SK-N-SH (cell line): ENCODE measurements around the gene KIF1A. TPM values are rescaled to one million over a fixed set of nuclear protein-coding genes. Genes with fewer than 3 reads are reported as not detected.

Experiments
- CTCF ChIA-PET: fragments of 300-600, 350-600 bp; formaldehyde crosslinking; extraction: SDS; loops from one replicate; lab custom pipeline; 2021; lab: Yijun Ruan, JAX
- POLR2A ChIA-PET: fragments of 350-600 bp; sonication (Branson Sonifier 250); formaldehyde crosslinking; extraction: SDS; loops from one replicate; lab custom pipeline; 2020; ENCODE audit warnings: antibody characterized with exemption, inconsistent platforms; lab: Yijun Ruan, JAX
- DNase-seq: peaks from one replicate; pipeline ENCODE4 v3.0.0; 2012
- H2AFZ ChIP-seq: fragments of 200-600 bp; sonication (generic); 2 replicates; pipeline ENCODE4 v1.8.1; 2016; ENCODE audit warnings: antibody characterized with exemption, mild to moderate bottlenecking, low read depth
- H3F3A ChIP-seq: fragments of 200-600 bp; sonication (generic); replicated peaks from 2 replicates; pipeline ENCODE3; 2016; ENCODE audit warnings: antibody characterized with exemption, mild to moderate bottlenecking; ENCODE audit not compliant: insufficient read depth
- H3K27ac ChIP-seq, 2 experiments: fragments of 200-500 bp in 1 of 2; fragments of 200-600 bp in 1 of 2; sonication (Bioruptor generic) in 1 of 2; sonication (generic), shearing (Covaris generic) in 1 of 2; 2 replicates each; pipeline versions ENCODE4 v1.5.1 to v1.6.1; 2014 to 2016; ENCODE audit warnings: low read depth in 2 of 2, inconsistent platforms in 1 of 2, low read length in 1 of 2, mild to moderate bottlenecking in 1 of 2, mixed read lengths in 1 of 2
- H3K27me3 ChIP-seq: fragments of 200-600 bp; sonication (generic), shearing (Covaris generic); 2 replicates; pipeline ENCODE4 v1.6.1; 2016; ENCODE audit warnings: mixed run types; ENCODE audit not compliant: insufficient read depth
- H3K36me3 ChIP-seq, 2 experiments: fragments of 200-500 bp in 1 of 2; fragments of 200-600 bp in 1 of 2; sonication (Bioruptor generic) in 1 of 2; sonication (generic) in 1 of 2; replicated peaks in 1 of 2; 2 replicates each; pipeline versions ENCODE3 to v1.5.1; 2014 to 2016; ENCODE audit warnings: low read length in 1 of 2, mild to moderate bottlenecking in 1 of 2; ENCODE audit not compliant: insufficient read depth in 2 of 2, control insufficient read depth in 1 of 2
- H3K4me1 ChIP-seq, 2 experiments: fragments of 200-500 bp in 1 of 2; fragments of 200-600 bp in 1 of 2; sonication (Bioruptor generic) in 1 of 2; sonication (generic), shearing (Covaris generic) in 1 of 2; 2 replicates each; pipeline versions ENCODE4 v1.5.1 to v1.6.1; 2014 to 2016; ENCODE audit warnings: low read depth in 1 of 2, low read length in 1 of 2, mixed run types in 1 of 2; ENCODE audit not compliant: insufficient read depth in 2 of 2, control insufficient read depth in 1 of 2
- H3K4me2 ChIP-seq: fragments of 200-600 bp; sonication (generic), shearing (Covaris generic); 2 replicates; pipeline ENCODE4 v1.6.1; 2017; ENCODE audit warnings: mixed run types
- H3K4me3 ChIP-seq, 2 experiments: fragments of 200-500 bp in 1 of 2; fragments of 200-600 bp in 1 of 2; sonication (Bioruptor generic) in 1 of 2; sonication (generic), shearing (Covaris generic) in 1 of 2; 2 replicates each; pipeline versions ENCODE4 v1.5.1 to v1.8.1; 2014 to 2016; ENCODE audit warnings: low read depth in 2 of 2, inconsistent platforms in 1 of 2, low read length in 1 of 2, mild to moderate bottlenecking in 1 of 2, mixed read lengths in 1 of 2, moderate library complexity in 1 of 2
- H3K79me2 ChIP-seq: fragments of 200-600 bp; sonication (generic); 2 replicates; pipeline ENCODE4 v1.8.1; 2017; ENCODE audit warnings: mild to moderate bottlenecking; ENCODE audit not compliant: insufficient read depth
- H3K9ac ChIP-seq: fragments of 200-600 bp; sonication (generic); 2 replicates; pipeline ENCODE4 v1.6.1; 2017; ENCODE audit warnings: mixed run types
- H3K9me2 ChIP-seq: fragments of 200-600 bp; sonication (generic); 2 replicates; pipeline ENCODE4 v1.6.1; 2017; ENCODE audit warnings: mixed run types
- H3K9me3 ChIP-seq: fragments of 200-600 bp; sonication (generic); 2 replicates; pipeline ENCODE4 v1.6.1; 2017; ENCODE audit warnings: mixed run types, mild to moderate bottlenecking, moderate library complexity
- H4K20me1 ChIP-seq: fragments of 200-600 bp; sonication (generic); 2 replicates; pipeline ENCODE4 v1.6.1; 2017; ENCODE audit warnings: mild to moderate bottlenecking, mixed run types; ENCODE audit not compliant: insufficient read depth
- EZH2phosphoT487 ChIP-seq: fragments of 200-600 bp; sonication (generic); IDR thresholded peaks from 2 replicates; pipeline ENCODE4 v1.6.1; 2017; ENCODE audit warnings: low read depth, mixed run types, mild to moderate bottlenecking, antibody characterized with exemption, moderate library complexity, borderline replicate concordance
- FOSL2 ChIP-seq: IDR thresholded peaks from 2 replicates; pipeline ENCODE4 v1.4.0; 2012; ENCODE audit warnings: low read depth, mild to moderate bottlenecking, moderate library complexity, borderline replicate concordance
- FOXJ3 ChIP-seq: sonication (generic); formaldehyde crosslinking; IDR thresholded peaks from 2 replicates; pipeline ENCODE4 v1.5.1; 2020; ENCODE audit warnings: mild to moderate bottlenecking, missing genetic modification reagents
- RAD21 ChIP-seq: IDR thresholded peaks from 2 replicates; pipeline ENCODE4 v1.6.1; 2012; ENCODE audit warnings: mild to moderate bottlenecking, low read length
- SIN3A ChIP-seq: IDR thresholded peaks from 2 replicates; pipeline ENCODE4 v1.6.1; 2012; ENCODE audit warnings: low read depth, mild to moderate bottlenecking, low read length, moderate library complexity, borderline replicate concordance
- SMC3 ChIP-seq: IDR thresholded peaks from 2 replicates; pipeline ENCODE4 v1.6.1; 2012; ENCODE audit warnings: low read depth, low read length, improper control_type of control experiment
- TCF12 ChIP-seq: IDR thresholded peaks from 2 replicates; pipeline ENCODE4 v1.4.0; 2012
- TEAD4 ChIP-seq: IDR thresholded peaks from 2 replicates; pipeline ENCODE4 v1.4.0; 2012; ENCODE audit warnings: mild to moderate bottlenecking, borderline replicate concordance; ENCODE audit not compliant: insufficient read depth
- YY1 ChIP-seq: IDR thresholded peaks from 2 replicates; pipeline ENCODE4 v1.4.0; 2012; ENCODE audit warnings: low read depth, mild to moderate bottlenecking
- WGBS: methylation state at CpG from one replicate; pipeline ENCODE4 v1.1.6; 2017; ENCODE audit warnings: low lambda C conversion rate; 5-methylcytosine and 5-hydroxymethylcytosine counted together
- polyA plus RNA-seq, 3 experiments: library from polyadenylated mRNA; depleted of rRNA; stranded (reverse); fragments of >200 nt; gene quantifications; 2 replicates each; pipeline ENCODE4 v1.2.3, GENCODE V29; 2012
- TF ChIP-seq, protein P1 (sequence below): fragments of 200-600 bp; sonication (generic); IDR thresholded peaks from 2 replicates; pipeline ENCODE4 v1.6.1; 2017; ENCODE audit warnings: antibody characterized with exemption, mild to moderate bottlenecking, moderate library complexity
- TF ChIP-seq, protein P2 (sequence below): IDR thresholded peaks from 2 replicates; pipeline ENCODE4 v1.4.0; 2012; ENCODE audit warnings: low read depth, borderline replicate concordance
- TF ChIP-seq, protein P3 (sequence below): IDR thresholded peaks from 2 replicates; pipeline ENCODE4; 2012
- TF ChIP-seq, protein P4 (sequence below): fragments of 150-350 bp; IDR thresholded peaks from 2 replicates; pipeline ENCODE4 v1.6.1; 2016; ENCODE audit warnings: mild to moderate bottlenecking, low read depth, low read length

Gene KIF1A
- polyA plus RNA-seq, 1 of the 3 experiments (the other 2 are of a cell fraction): 0.21 TPM

DNA sequence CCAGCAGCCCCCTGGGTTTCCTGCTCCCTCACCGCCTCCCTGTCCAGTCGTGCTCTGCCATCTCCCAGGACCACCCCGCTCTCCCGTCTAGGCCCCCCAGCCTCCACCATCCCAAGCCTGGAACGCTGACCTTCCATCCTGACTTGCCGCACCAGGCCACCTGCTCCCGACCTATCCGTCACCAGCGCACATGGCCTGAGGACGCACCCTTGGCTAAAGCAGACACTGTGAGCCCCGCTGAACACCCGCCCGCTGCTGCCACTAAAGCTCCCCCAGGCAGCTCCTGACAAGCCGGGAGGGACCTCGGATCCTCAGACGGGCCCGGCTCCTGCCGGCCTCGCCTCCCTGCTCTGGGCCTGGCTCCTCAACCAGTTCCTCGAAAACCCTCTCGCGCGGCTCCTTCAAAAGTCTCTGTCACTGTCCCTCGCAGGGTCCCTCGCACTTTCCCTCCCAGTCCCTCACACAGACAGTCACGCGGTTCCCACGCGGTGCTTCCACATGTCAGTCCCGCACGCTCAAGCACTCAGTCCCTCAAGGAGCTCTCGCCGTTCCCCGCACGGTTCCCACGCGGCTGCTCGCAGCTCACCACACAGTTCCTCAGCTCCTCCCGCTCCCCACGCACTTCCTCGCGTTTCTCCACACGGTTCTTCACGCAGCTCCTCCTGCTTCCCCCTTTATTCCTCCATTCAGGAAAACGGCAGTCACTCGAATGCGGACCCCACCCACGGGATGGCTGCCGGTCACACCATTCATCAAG, 42.4 kb downstream of the KIF1A start:
- Histone ChIP-seq H3K4me1 (no peaks in the 10 kb centered on the region), H3K36me3 (no peaks in the 10 kb centered on the region), H3K4me3 (no peak overlapping the region), H3K9ac (no peak overlapping the region), H3K4me2 (no peak overlapping the region), H3K79me2 (no peaks in the 10 kb centered on the region), H3F3A (no peaks in the 10 kb centered on the region), H2AFZ (no peak overlapping the region), H3K27ac (no peak overlapping the region), H4K20me1 (no peaks in the 10 kb centered on the region), H3K9me2 (no peaks in the 10 kb centered on the region), H3K9me3 (no peaks in the 10 kb centered on the region), H3K27me3 (no peaks in the 10 kb centered on the region)
- 81% methylated on average over 45 of the region's 49 CpGs for WGBS
- no peak for TF ChIP-seq RAD21
- TF ChIP-seq, protein P1, sequence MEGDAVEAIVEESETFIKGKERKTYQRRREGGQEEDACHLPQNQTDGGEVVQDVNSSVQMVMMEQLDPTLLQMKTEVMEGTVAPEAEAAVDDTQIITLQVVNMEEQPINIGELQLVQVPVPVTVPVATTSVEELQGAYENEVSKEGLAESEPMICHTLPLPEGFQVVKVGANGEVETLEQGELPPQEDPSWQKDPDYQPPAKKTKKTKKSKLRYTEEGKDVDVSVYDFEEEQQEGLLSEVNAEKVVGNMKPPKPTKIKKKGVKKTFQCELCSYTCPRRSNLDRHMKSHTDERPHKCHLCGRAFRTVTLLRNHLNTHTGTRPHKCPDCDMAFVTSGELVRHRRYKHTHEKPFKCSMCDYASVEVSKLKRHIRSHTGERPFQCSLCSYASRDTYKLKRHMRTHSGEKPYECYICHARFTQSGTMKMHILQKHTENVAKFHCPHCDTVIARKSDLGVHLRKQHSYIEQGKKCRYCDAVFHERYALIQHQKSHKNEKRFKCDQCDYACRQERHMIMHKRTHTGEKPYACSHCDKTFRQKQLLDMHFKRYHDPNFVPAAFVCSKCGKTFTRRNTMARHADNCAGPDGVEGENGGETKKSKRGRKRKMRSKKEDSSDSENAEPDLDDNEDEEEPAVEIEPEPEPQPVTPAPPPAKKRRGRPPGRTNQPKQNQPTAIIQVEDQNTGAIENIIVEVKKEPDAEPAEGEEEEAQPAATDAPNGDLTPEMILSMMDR: no peak
- no peak for TF ChIP-seq SMC3
- no peak for TF ChIP-seq SIN3A
- no peak for TF ChIP-seq FOSL2
- TF ChIP-seq, protein P2, sequence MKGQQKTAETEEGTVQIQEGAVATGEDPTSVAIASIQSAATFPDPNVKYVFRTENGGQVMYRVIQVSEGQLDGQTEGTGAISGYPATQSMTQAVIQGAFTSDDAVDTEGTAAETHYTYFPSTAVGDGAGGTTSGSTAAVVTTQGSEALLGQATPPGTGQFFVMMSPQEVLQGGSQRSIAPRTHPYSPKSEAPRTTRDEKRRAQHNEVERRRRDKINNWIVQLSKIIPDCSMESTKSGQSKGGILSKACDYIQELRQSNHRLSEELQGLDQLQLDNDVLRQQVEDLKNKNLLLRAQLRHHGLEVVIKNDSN: no peak
- no peak for TF ChIP-seq YY1
- no peak for TF ChIP-seq TEAD4
- TF ChIP-seq, protein P3, sequence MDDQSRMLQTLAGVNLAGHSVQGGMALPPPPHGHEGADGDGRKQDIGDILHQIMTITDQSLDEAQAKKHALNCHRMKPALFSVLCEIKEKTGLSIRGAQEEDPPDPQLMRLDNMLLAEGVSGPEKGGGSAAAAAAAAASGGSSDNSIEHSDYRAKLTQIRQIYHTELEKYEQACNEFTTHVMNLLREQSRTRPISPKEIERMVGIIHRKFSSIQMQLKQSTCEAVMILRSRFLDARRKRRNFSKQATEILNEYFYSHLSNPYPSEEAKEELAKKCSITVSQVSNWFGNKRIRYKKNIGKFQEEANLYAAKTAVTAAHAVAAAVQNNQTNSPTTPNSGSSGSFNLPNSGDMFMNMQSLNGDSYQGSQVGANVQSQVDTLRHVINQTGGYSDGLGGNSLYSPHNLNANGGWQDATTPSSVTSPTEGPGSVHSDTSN: no peak
- TF ChIP-seq, protein P4, sequence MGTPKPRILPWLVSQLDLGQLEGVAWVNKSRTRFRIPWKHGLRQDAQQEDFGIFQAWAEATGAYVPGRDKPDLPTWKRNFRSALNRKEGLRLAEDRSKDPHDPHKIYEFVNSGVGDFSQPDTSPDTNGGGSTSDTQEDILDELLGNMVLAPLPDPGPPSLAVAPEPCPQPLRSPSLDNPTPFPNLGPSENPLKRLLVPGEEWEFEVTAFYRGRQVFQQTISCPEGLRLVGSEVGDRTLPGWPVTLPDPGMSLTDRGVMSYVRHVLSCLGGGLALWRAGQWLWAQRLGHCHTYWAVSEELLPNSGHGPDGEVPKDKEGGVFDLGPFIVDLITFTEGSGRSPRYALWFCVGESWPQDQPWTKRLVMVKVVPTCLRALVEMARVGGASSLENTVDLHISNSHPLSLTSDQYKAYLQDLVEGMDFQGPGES: no peak
- no peak for TF ChIP-seq FOXJ3 (CRISPR knock-in tag)
- no peak for TF ChIP-seq EZH2phosphoT487
- TF ChIP-seq TCF12: no peak
- CTCF ChIA-PET: interaction anchor here (0.7 to 1.3 kb wide), 2 partner anchors 9 to 50 kb away, joined by 3 read pairs; no protein-coding TSS in a partner anchor
- POLR2A ChIA-PET: no interaction called here
- DNase-seq: no peak
